ENCODE measurements around the gene CXCL6. TPM values are rescaled to one million over a fixed set of nuclear protein-coding genes. Genes with fewer than 3 reads are reported as not detected.

CXCL6 gene
- total RNA-seq, 1 donor from 2014 or later, result 16.7 TPM

DNA sequence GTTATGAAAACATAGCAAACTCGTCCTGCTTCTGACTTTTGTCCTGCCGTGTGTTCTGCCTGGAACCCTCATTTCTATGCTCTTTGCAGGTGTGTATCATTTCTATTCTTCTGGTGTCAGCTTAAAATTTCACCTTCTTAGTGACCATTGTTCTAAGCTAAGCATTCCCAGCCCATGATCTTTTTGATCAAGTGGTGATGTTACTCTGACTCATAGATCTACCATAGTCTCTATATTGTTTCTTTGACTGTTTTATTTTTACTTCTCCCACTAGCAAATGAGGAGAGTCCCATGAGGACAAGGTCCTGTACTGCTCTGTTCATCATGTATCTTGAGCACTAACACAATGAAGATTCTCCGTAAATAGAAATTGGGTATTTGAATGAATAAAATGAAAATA is 14.1 kb upstream of the CXCL6 start:
- DNase-seq (ENCODE audit: low read depth) (peak; percentile 22), FAIRE-seq (peak; percentile 45)
- Histone ChIP-seq H3K36me3 (ENCODE audit: insufficient read depth, low read length) (no peaks in the 10 kb centered on the region), H4K20me1 (ENCODE audit: insufficient read depth, low read length) (no peaks in the 10 kb centered on the region), H3K27me3 (ENCODE audit: insufficient read depth, low read length) (no peaks in the 10 kb centered on the region), H3K9ac (ENCODE audit: low read length) (no peak overlapping the region), H3K4me3 (ENCODE audit: insufficient read depth, low read depth, low read length) (no peak overlapping the region), H3K4me2 (ENCODE audit: low read length) (no peak overlapping the region), H3K9me3 (ENCODE audit: insufficient read depth, low read depth, low read length) (peaks cover 3% of the 10 kb centered on the region), H3K27ac (ENCODE audit: low read depth, low read length) (no peak overlapping the region), H3K79me2 (ENCODE audit: insufficient read depth, low read length) (no peaks in the 10 kb centered on the region), H3K4me1 (ENCODE audit: insufficient read depth, low read length) (no peaks in the 10 kb centered on the region), H2AFZ (ENCODE audit: low read depth, low read length) (no peak overlapping the region)
- H3K36me3 Mint-ChIP-seq (ENCODE audit: low read depth, unreplicated experiment), result no peaks in the 10 kb centered on the region
- TF ChIP-seq, protein P1, sequence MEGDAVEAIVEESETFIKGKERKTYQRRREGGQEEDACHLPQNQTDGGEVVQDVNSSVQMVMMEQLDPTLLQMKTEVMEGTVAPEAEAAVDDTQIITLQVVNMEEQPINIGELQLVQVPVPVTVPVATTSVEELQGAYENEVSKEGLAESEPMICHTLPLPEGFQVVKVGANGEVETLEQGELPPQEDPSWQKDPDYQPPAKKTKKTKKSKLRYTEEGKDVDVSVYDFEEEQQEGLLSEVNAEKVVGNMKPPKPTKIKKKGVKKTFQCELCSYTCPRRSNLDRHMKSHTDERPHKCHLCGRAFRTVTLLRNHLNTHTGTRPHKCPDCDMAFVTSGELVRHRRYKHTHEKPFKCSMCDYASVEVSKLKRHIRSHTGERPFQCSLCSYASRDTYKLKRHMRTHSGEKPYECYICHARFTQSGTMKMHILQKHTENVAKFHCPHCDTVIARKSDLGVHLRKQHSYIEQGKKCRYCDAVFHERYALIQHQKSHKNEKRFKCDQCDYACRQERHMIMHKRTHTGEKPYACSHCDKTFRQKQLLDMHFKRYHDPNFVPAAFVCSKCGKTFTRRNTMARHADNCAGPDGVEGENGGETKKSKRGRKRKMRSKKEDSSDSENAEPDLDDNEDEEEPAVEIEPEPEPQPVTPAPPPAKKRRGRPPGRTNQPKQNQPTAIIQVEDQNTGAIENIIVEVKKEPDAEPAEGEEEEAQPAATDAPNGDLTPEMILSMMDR (IDR thresholded peaks at IDR 0.05; ENCODE audit: insufficient read depth, low read depth, low read length), result no peak
- TF ChIP-seq EZH2 (IDR thresholded peaks at IDR 0.05; ENCODE audit: insufficient read depth, low read length), result no peak
- H3K27ac Mint-ChIP-seq (ENCODE audit: unreplicated experiment), result peak overlapping the region; percentile 26
- peaks cover 19% of the 10 kb centered on the region for H3K4me1 Mint-ChIP-seq (ENCODE audit: low read depth, unreplicated experiment)
- no peaks in the 10 kb centered on the region for H3K27me3 Mint-ChIP-seq (ENCODE audit: low read depth, unreplicated experiment)
- no peak overlapping the region for H3K4me3 Mint-ChIP-seq (ENCODE audit: unreplicated experiment)
- peaks cover 8% of the 10 kb centered on the region for H3K9me3 Mint-ChIP-seq (ENCODE audit: unreplicated experiment)

DNA sequence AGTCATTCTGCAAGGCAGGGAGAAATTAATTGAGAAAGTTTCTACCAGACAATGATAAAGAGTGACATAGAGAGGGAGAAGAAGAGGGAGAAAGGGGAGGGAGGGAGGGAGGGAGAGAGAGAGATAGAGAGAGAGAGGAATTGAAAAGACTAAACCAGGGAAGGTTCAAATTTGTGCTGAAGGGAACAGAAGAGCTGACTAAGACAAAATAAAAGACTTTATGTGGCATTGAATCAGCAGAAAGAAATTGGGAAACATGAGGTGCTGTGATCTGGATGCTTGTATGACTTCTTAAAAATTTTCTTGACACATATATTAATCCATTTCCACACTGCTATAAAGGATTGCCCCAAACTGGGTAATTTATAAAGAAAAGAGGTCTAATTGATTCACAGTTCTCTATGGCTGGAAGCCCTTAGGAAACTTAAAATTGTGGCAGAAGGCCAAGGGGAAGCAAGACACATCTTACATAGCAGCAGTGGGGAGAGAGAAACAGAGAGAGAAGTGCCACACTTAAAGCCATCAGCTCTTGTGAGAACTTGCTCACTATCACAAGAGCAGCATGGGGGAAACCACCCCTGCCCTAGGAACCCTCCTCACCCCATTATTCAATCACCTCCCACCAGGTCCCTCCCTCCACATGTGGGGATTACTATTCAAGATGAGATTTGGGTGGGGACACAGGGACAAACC is 13.5 kb upstream of the CXCL6 start:
- H3K4me1 ChIP-seq (ENCODE audit: insufficient read depth, low read length), result no peaks in the 10 kb centered on the region
- no peak for FAIRE-seq
- H3K27me3 Mint-ChIP-seq (ENCODE audit: low read depth, unreplicated experiment), result no peaks in the 10 kb centered on the region
- H3K9me3 Mint-ChIP-seq (ENCODE audit: unreplicated experiment), result peaks cover 9% of the 10 kb centered on the region
- no peaks in the 10 kb centered on the region for H4K20me1 ChIP-seq (ENCODE audit: insufficient read depth, low read length)
- H3K27me3 ChIP-seq (ENCODE audit: insufficient read depth, low read length), result no peaks in the 10 kb centered on the region
- no peak overlapping the region for H3K4me3 Mint-ChIP-seq (ENCODE audit: unreplicated experiment)
- TF ChIP-seq, protein P1 (IDR thresholded peaks at IDR 0.05; ENCODE audit: insufficient read depth, low read depth, low read length), result no peak
- TF ChIP-seq EZH2 (IDR thresholded peaks at IDR 0.05; ENCODE audit: insufficient read depth, low read length), result no peak
- peak overlapping the region; percentile 26 for H3K27ac Mint-ChIP-seq (ENCODE audit: unreplicated experiment)
- no peaks in the 10 kb centered on the region for H3K36me3 ChIP-seq (ENCODE audit: insufficient read depth, low read length)
- H3K36me3 Mint-ChIP-seq (ENCODE audit: low read depth, unreplicated experiment), result no peaks in the 10 kb centered on the region
- H3K9ac ChIP-seq (ENCODE audit: low read length), result no peak overlapping the region
- no peak overlapping the region for H3K4me3 ChIP-seq (ENCODE audit: insufficient read depth, low read depth, low read length)
- H2AFZ ChIP-seq (ENCODE audit: low read depth, low read length), result no peak overlapping the region
- no peak overlapping the region for H3K4me2 ChIP-seq (ENCODE audit: low read length)
- peaks cover 3% of the 10 kb centered on the region for H3K9me3 ChIP-seq (ENCODE audit: insufficient read depth, low read depth, low read length)
- no peak overlapping the region for H3K27ac ChIP-seq (ENCODE audit: low read depth, low read length)
- H3K79me2 ChIP-seq (ENCODE audit: insufficient read depth, low read length), result no peaks in the 10 kb centered on the region
- DNase-seq (ENCODE audit: low read depth), result no peak
- peaks cover 13% of the 10 kb centered on the region for H3K4me1 Mint-ChIP-seq (ENCODE audit: low read depth, unreplicated experiment)

DNA sequence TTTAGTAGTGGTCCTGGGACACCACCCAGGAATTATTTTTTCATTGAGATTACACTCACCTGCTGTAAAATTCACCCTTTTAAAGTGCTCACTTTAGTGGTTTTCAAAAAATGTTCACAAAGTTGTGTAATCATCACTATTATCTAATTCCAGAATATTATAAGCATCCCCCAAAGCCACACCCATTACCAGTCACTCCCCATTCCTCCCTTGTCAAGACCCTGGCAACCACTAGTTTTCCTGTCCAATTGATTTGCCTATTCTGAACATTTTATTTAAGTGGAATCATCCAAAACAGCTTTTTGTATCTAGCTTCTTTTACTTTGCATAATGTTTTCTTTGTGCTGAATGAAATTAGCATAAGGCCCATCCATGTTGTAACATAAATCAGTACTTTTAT is 12.7 kb upstream of the CXCL6 start:
- Histone ChIP-seq H3K79me2 (ENCODE audit: insufficient read depth, low read length) (no peaks in the 10 kb centered on the region), H3K9me3 (ENCODE audit: insufficient read depth, low read depth, low read length) (peaks cover 3% of the 10 kb centered on the region), H3K27ac (ENCODE audit: low read depth, low read length) (no peak overlapping the region), H3K4me2 (ENCODE audit: low read length) (no peak overlapping the region), H4K20me1 (ENCODE audit: insufficient read depth, low read length) (no peaks in the 10 kb centered on the region), H3K36me3 (ENCODE audit: insufficient read depth, low read length) (no peaks in the 10 kb centered on the region), H2AFZ (ENCODE audit: low read depth, low read length) (no peak overlapping the region), H3K9ac (ENCODE audit: low read length) (no peak overlapping the region), H3K27me3 (ENCODE audit: insufficient read depth, low read length) (no peaks in the 10 kb centered on the region), H3K4me1 (ENCODE audit: insufficient read depth, low read length) (no peaks in the 10 kb centered on the region), H3K4me3 (ENCODE audit: insufficient read depth, low read depth, low read length) (no peak overlapping the region)
- H3K27ac Mint-ChIP-seq (ENCODE audit: unreplicated experiment), result no peak overlapping the region
- H3K36me3 Mint-ChIP-seq (ENCODE audit: low read depth, unreplicated experiment), result no peaks in the 10 kb centered on the region
- no peak for FAIRE-seq
- H3K27me3 Mint-ChIP-seq (ENCODE audit: low read depth, unreplicated experiment), result no peaks in the 10 kb centered on the region
- no peak for DNase-seq (ENCODE audit: low read depth)
- peaks cover 10% of the 10 kb centered on the region for H3K9me3 Mint-ChIP-seq (ENCODE audit: unreplicated experiment)
- TF ChIP-seq EZH2 (IDR thresholded peaks at IDR 0.05; ENCODE audit: insufficient read depth, low read length), result no peak
- TF ChIP-seq, protein P1 (IDR thresholded peaks at IDR 0.05; ENCODE audit: insufficient read depth, low read depth, low read length), result no peak
- no peak overlapping the region for H3K4me3 Mint-ChIP-seq (ENCODE audit: unreplicated experiment)
- peaks cover 8% of the 10 kb centered on the region for H3K4me1 Mint-ChIP-seq (ENCODE audit: low read depth, unreplicated experiment)

Measured in astrocyte (in vitro differentiated cells and primary cell).